ENCODE data around the gene WDFY4. TPM values are rescaled to one million over a fixed set of nuclear protein-coding genes. Genes with fewer than 3 reads are reported as not detected.

WDFY4 gene
- polyA plus RNA-seq, 4 donors = 1.1 to 3.0 (median 2.0) TPM

- DNase-seq (ENCODE audit: low read depth in 4 of 4, low spot score in 3 of 4) = no peak
These were observed 102.1 kb downstream of the WDFY4 start for GRCh38 chr10:48786606-48787282.

- no peak for DNase-seq (ENCODE audit: low read depth in 4 of 4, low spot score in 3 of 4)
These were observed 103.9 kb downstream of the WDFY4 start for GRCh38 chr10:48788554-48788953.

- no peak for DNase-seq (ENCODE audit: low read depth in 4 of 4, low spot score in 3 of 4)
These were observed 105.1 kb downstream of the WDFY4 start for GRCh38 chr10:48789486-48790456.

- DNase-seq (ENCODE audit: low read depth in 4 of 4, low spot score in 3 of 4) = no peak
These were observed 105.9 kb downstream of the WDFY4 start for GRCh38 chr10:48790457-48791044.

GRCh38 chr10:48791267-48791928, 106.7 kb downstream of the WDFY4 start:
- DNase-seq (ENCODE audit: low read depth in 4 of 4, low spot score in 3 of 4) = no peak

GRCh38 chr10:48792121-48792520, 107.4 kb downstream of the WDFY4 start:
- DNase-seq (ENCODE audit: low read depth in 4 of 4, low spot score in 3 of 4) = no peak

- no peak for DNase-seq (ENCODE audit: low read depth in 4 of 4, low spot score in 3 of 4)
These were observed 108.0 kb downstream of the WDFY4 start for GRCh38 chr10:48792687-48793096.

- DNase-seq (ENCODE audit: low read depth in 4 of 4, low spot score in 3 of 4) = no peak
These were observed 109.4 kb downstream of the WDFY4 start for GRCh38 chr10:48794074-48794473.

GRCh38 chr10:48796713-48797245, 112.1 kb downstream of the WDFY4 start:
- no peak for DNase-seq (ENCODE audit: low read depth in 4 of 4, low spot score in 3 of 4)

- no peak for DNase-seq (ENCODE audit: low read depth in 4 of 4, low spot score in 3 of 4)
These were observed 113.2 kb downstream of the WDFY4 start for GRCh38 chr10:48797830-48798229.

GRCh38 chr10:48798481-48799254, 114.0 kb downstream of the WDFY4 start:
- DNase-seq (ENCODE audit: low read depth in 4 of 4, low spot score in 3 of 4) = no peak

GRCh38 chr10:48799341-48800006, 114.8 kb downstream of the WDFY4 start:
- DNase-seq (ENCODE audit: low read depth in 4 of 4, low spot score in 3 of 4) = no peak

- DNase-seq (ENCODE audit: low read depth in 4 of 4, low spot score in 3 of 4) = no peak
These were observed 115.5 kb downstream of the WDFY4 start for GRCh38 chr10:48800007-48800675.

GRCh38 chr10:48801001-48801421, 116.3 kb downstream of the WDFY4 start:
- no peak for DNase-seq (ENCODE audit: low read depth in 4 of 4, low spot score in 3 of 4)

GRCh38 chr10:48802611-48803071, 118.0 kb downstream of the WDFY4 start:
- no peak for DNase-seq (ENCODE audit: low read depth in 4 of 4, low spot score in 3 of 4)

- no peak for DNase-seq (ENCODE audit: low read depth in 4 of 4, low spot score in 3 of 4)
These were observed 119.3 kb downstream of the WDFY4 start for GRCh38 chr10:48803801-48804584.

GRCh38 chr10:48804740-48805182, 120.1 kb downstream of the WDFY4 start:
- no peak for DNase-seq (ENCODE audit: low read depth in 4 of 4, low spot score in 3 of 4)

GRCh38 chr10:48805411-48805810, 120.7 kb downstream of the WDFY4 start:
- no peak for DNase-seq (ENCODE audit: low read depth in 4 of 4, low spot score in 3 of 4)
